GM13977 (cell line): Measurements from ENCODE around the gene UNC80.

ENCODE experiments used
- DNase-seq: peaks from one replicate; pipeline ENCODE4 v3.0.0; 2012; ENCODE audit warnings: low spot score
- in situ Hi-C: fragments of 300-500 bp; cut with MboI; formaldehyde crosslinking; loops from one replicate; pipeline ENCODE4 v1.12.0; 2022; ENCODE audit warnings: low sequenced_read_pairs, low pct_unique_long_range_greater_than_20kb, mixed read lengths, inconsistent platforms; ENCODE audit not compliant: unreplicated experiment
- TF ChIP-seq, protein P1 (sequence below): IDR thresholded peaks from 2 replicates; pipeline ENCODE4 v1.5.1; 2012; ENCODE audit warnings: mild to moderate bottlenecking, control low read depth; ENCODE audit not compliant: insufficient read depth; ENCODE audit errors: extremely low read depth, missing control alignments

UNC80 gene

GRCh38 chr2:209753020-209753419 is 18.6 kb upstream of the UNC80 start:
- TF ChIP-seq, protein P1, sequence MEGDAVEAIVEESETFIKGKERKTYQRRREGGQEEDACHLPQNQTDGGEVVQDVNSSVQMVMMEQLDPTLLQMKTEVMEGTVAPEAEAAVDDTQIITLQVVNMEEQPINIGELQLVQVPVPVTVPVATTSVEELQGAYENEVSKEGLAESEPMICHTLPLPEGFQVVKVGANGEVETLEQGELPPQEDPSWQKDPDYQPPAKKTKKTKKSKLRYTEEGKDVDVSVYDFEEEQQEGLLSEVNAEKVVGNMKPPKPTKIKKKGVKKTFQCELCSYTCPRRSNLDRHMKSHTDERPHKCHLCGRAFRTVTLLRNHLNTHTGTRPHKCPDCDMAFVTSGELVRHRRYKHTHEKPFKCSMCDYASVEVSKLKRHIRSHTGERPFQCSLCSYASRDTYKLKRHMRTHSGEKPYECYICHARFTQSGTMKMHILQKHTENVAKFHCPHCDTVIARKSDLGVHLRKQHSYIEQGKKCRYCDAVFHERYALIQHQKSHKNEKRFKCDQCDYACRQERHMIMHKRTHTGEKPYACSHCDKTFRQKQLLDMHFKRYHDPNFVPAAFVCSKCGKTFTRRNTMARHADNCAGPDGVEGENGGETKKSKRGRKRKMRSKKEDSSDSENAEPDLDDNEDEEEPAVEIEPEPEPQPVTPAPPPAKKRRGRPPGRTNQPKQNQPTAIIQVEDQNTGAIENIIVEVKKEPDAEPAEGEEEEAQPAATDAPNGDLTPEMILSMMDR, result no peak
- in situ Hi-C loops, result no loop called here
- no peak for DNase-seq

- in situ Hi-C loops, result no loop called here
Observed at GRCh38 chr2:209757163-209757562, 14.5 kb upstream of the UNC80 start.

DNA sequence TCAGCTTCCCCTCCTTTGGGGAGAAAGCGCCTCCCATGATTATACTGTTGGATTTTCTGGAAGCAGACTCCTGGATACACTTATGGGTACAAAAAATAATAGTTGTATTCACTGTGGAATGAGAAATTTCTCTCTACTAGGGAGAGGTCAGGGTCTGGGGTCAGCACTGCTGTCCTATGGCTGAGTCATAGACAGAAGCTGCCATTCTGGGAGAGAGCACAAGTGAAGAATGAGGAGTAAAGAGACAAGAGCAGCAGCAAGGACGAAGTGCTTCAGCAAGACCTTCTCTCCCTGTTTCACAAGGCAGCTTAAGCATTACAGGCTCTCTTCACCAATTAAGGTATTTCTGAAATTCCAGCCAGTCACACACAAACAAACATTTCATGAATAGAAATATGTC is 10.1 kb upstream of the UNC80 start:
- in situ Hi-C loops, result no loop called here
- DNase-seq, result no peak
- TF ChIP-seq, protein P1, result no peak

More at GRCh38 chr2:209757163-209757562, 14.5 kb upstream of the UNC80 start:
- TF ChIP-seq, protein P1, result no peak
- DNase-seq, result no peak

DNA sequence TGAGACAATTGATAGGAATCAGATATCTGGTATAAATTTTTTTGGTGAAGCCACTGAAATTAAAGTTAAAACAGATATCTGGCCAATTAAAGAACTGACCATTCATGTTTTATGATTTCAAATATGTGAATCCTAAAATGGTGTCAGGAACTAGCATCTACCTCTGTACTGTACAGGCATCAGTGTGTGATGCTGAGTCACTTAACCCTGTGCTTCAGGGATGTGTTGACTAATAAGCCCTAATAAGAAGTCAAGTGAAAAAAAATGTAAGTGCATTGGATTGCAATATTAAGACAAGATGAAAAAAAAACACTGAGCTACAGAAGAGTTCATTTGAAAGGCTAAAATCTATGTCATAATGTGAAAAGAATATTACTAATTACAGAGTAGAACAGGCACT is 9.1 kb upstream of the UNC80 start:
- in situ Hi-C loops, result no loop called here
- no peak for DNase-seq
- TF ChIP-seq, protein P1, result no peak

GRCh38 chr2:209763106-209763505 is 8.5 kb upstream of the UNC80 start:
- in situ Hi-C loops, result no loop called here
- no peak for DNase-seq
- TF ChIP-seq, protein P1, result no peak

- DNase-seq, result no peak
- in situ Hi-C loops, result no loop called here
- TF ChIP-seq, protein P1, result no peak
Observed at GRCh38 chr2:209766613-209767012, 5.0 kb upstream of the UNC80 start.

DNA sequence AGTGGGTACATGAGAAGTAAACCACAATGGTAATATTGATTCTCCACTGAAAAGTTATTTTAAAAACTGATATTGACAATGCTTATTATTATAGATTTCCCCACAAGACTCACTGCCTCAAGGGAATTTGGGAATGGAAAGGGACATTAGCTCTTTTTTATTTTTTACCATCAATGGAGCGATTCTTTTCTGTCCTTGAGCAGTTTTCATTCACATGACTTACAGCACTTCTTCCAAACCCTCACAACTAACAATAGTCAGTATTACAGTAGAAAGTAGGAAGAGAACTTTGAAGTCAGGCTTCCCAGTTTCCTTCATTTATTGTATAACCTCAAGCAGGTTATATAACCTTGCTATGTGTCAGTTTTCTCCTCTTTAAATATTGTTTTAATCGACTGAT is 4.3 kb upstream of the UNC80 start:
- no peak for DNase-seq
- TF ChIP-seq, protein P1, result no peak
- in situ Hi-C loops, result no loop called here
